ENCODE measurements around the gene STXBP1. TPM values are rescaled to one million over a fixed set of nuclear protein-coding genes. Genes with fewer than 3 reads are reported as not detected.

The STXBP1 gene
- total and polyA plus RNA-seq, 2 of the 4 experiments (the other 2 are of a cell fraction): 15.8 to 22.6 TPM

GRCh38 chr9:127627494-127627855, 15.4 kb downstream of the STXBP1 start:
- BruUV-seq (replicated peaks): no TSS peak
- in situ Hi-C loops (cut with MboI; ENCODE audit: low sequenced_read_pairs): no loop called here
- no peak overlapping the region for H3K4me3 ChIP-seq (ENCODE audit: insufficient read depth, low read depth, low read length)
- DNase-seq: no peak
- no peak overlapping the region for H3K14ac ChIP-seq (replicated peaks; ENCODE audit: low read depth, low read length)
- ChIA-PET CTCF (interaction anchor here (0.8 kb wide), 1 partner anchor 107 kb away, joined by 3 read pairs; the partner anchor contains the start of gene TOR2A), POLR2A (ENCODE audit: unreplicated experiment) (no interaction called here)
- no peaks in the 10 kb centered on the region for H3K9me3 ChIP-seq (ENCODE audit: control insufficient read depth, insufficient read depth, low read length)
- H2BK20ac ChIP-seq (ENCODE audit: low read depth, low read length): no peak overlapping the region
- H3K18ac ChIP-seq (ENCODE audit: low read depth, low read length): no peak overlapping the region
- TF ChIP-seq BHLHE40 (IDR thresholded peaks at IDR 0.05; ENCODE audit: low read depth, low read length): no peak
- no peak for TF ChIP-seq SMC3 (IDR thresholded peaks at IDR 0.05; ENCODE audit: low read depth, low read length)
- TF ChIP-seq USF2 (IDR thresholded peaks at IDR 0.05; ENCODE audit: low read depth, low read length): no peak
- TF ChIP-seq MAZ (IDR thresholded peaks at IDR 0.05; ENCODE audit: borderline replicate concordance, low read depth, low read length): no peak
- no peak for TF ChIP-seq CEBPB (IDR thresholded peaks at IDR 0.05; ENCODE audit: low read depth, low read length)
- TF ChIP-seq NFE2L2 (IDR thresholded peaks at IDR 0.05; ENCODE audit: low read depth, low read length): no peak
- no peak for TF ChIP-seq MXI1 (IDR thresholded peaks at IDR 0.05; ENCODE audit: borderline replicate concordance, low read depth, low read length)
- TF ChIP-seq, protein P1, sequence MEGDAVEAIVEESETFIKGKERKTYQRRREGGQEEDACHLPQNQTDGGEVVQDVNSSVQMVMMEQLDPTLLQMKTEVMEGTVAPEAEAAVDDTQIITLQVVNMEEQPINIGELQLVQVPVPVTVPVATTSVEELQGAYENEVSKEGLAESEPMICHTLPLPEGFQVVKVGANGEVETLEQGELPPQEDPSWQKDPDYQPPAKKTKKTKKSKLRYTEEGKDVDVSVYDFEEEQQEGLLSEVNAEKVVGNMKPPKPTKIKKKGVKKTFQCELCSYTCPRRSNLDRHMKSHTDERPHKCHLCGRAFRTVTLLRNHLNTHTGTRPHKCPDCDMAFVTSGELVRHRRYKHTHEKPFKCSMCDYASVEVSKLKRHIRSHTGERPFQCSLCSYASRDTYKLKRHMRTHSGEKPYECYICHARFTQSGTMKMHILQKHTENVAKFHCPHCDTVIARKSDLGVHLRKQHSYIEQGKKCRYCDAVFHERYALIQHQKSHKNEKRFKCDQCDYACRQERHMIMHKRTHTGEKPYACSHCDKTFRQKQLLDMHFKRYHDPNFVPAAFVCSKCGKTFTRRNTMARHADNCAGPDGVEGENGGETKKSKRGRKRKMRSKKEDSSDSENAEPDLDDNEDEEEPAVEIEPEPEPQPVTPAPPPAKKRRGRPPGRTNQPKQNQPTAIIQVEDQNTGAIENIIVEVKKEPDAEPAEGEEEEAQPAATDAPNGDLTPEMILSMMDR (conservative IDR thresholded peaks at IDR 0.05; ENCODE audit: low read depth, low read length): no peak
- TF ChIP-seq RAD21 (IDR thresholded peaks at IDR 0.05; ENCODE audit: low read length): no peak
- no peak for TF ChIP-seq MAFK (IDR thresholded peaks at IDR 0.05; ENCODE audit: low read depth, low read length)
- TF ChIP-seq POLR2A (IDR thresholded peaks at IDR 0.05; ENCODE audit: low read depth, low read length): no peak
- no peak overlapping the region for H2AFZ ChIP-seq (replicated peaks; ENCODE audit: low read length, poor library complexity)
- peaks cover 9% of the 10 kb centered on the region for H3K4me1 ChIP-seq (ENCODE audit: control insufficient read depth, insufficient read depth, low read length)
- dilution Hi-C loops (cut with HindIII; ENCODE audit: low sequenced_read_pairs, unreplicated experiment): no loop called here
- peaks cover 18% of the 10 kb centered on the region for H4K20me1 ChIP-seq (ENCODE audit: insufficient read depth, low read length)
- H2AK5ac ChIP-seq (ENCODE audit: low read depth, low read length): no peak overlapping the region
- peaks cover 8% of the 10 kb centered on the region; the same call in 1 of the 2 replicates for H3K9me1 ChIP-seq (ENCODE audit: insufficient read depth, low read length)
- no peak overlapping the region for H2BK5ac ChIP-seq (ENCODE audit: low read depth, low read length, poor library complexity, severe bottlenecking)
- ATAC-seq (ENCODE audit: low read depth): no peak
- intact Hi-C loops (cut with micrococcal nuclease): no loop called here
- peaks cover 17 to 37% of the 10 kb centered on the region in 2 experiments; a peak in 3 of 4 replicates for H3K79me1 ChIP-seq (ENCODE audit: low read depth in 1 of 2, low read length in 2 of 2)
- no peak overlapping the region for H4K5ac ChIP-seq (ENCODE audit: low read depth, low read length)
- no peak overlapping the region for H3K56ac ChIP-seq (ENCODE audit: extremely low read depth, insufficient read depth, low read length)
- no peak overlapping the region for H2BK15ac ChIP-seq (ENCODE audit: low read depth, low read length)
- H3K36me3 ChIP-seq (ENCODE audit: control insufficient read depth, insufficient read depth, low read length): no peaks in the 10 kb centered on the region
- H3K27ac ChIP-seq (ENCODE audit: insufficient read depth, low read length): no peak overlapping the region
- no peak overlapping the region for H4K91ac ChIP-seq (ENCODE audit: insufficient read depth, low read depth, low read length)
- no peak overlapping the region for H4K8ac ChIP-seq (ENCODE audit: low read depth in 2 of 2, low read length in 2 of 2)
- no peaks in the 10 kb centered on the region for H3K27me3 ChIP-seq (ENCODE audit: control insufficient read depth, insufficient read depth, low read length)
- no peak overlapping the region for H3K4me2 ChIP-seq (ENCODE audit: low read depth, low read length)
- H2AK9ac ChIP-seq (replicated peaks; ENCODE audit: low read depth, low read length, poor library complexity): no peak overlapping the region
- no peak overlapping the region for H3K23ac ChIP-seq (ENCODE audit: low read depth, low read length)
- no peak overlapping the region for H3K4ac ChIP-seq (ENCODE audit: low read depth, low read length)
- H3K9ac ChIP-seq (ENCODE audit: low read depth, low read length): no peak overlapping the region
- 80% methylated on average over 1 of the region's 2 CpGs; no CpG with 5 or more reads in 1 of the 2 experiments for WGBS, 2 experiments (ENCODE audit: extremely low coverage in 2 of 2, insufficient read length in 1 of 2)
- H2BK120ac ChIP-seq (ENCODE audit: low read depth, low read length): no peak overlapping the region
